ENCODE results near the gene FIP1L1.

DNA sequence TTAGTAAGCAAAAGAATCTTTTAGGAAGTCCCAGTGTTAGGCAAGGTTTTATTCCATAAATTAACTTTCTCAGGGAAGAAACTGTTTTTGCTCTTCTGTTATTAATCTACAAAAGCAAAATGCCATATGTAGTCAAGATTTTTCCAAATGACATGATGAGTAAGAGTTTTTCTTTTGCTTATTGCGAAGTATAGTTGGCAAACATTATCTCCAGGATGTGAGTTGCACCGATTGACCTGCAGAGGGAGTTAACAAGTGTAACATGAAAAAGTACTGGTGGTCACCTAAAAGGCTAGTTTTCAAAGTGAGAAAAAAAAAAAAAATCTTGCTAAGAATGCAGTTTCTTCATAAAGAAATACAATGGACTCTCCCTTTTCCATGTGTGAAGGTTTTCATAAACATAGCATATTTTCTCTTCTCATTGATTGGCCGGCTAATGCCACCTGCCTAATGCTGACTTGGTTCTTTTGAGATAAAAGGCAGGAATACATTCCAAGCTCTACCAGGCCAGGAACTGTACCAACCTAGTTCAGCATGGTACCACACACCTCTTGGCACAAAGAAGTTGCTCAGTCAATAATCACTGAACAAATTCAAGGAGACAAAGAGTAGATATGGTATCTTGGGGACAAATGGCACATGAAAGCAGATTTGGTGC, 113.7 kb downstream of the FIP1L1 start:
- TF ChIP-seq GATA2 (IDR thresholded peaks at IDR 0.05; ENCODE audit: low read depth, low read length) (no peak), GATA3 (IDR thresholded peaks at IDR 0.05; ENCODE audit: low read depth, low read length) (no peak)

Measured in SH-SY5Y (cell line).